ENCODE results near the gene ZNF816. TPM values are rescaled to one million over a fixed set of nuclear protein-coding genes. Genes with fewer than 3 reads are reported as not detected.
"Not testable (repeated sequence)": the region's sequence is repeated elsewhere in the genome, so short reads cannot be mapped to it uniquely, and the experiment has no call there.

The ZNF816 gene
- total RNA-seq, 1 donor = 11.7 TPM

DNA sequence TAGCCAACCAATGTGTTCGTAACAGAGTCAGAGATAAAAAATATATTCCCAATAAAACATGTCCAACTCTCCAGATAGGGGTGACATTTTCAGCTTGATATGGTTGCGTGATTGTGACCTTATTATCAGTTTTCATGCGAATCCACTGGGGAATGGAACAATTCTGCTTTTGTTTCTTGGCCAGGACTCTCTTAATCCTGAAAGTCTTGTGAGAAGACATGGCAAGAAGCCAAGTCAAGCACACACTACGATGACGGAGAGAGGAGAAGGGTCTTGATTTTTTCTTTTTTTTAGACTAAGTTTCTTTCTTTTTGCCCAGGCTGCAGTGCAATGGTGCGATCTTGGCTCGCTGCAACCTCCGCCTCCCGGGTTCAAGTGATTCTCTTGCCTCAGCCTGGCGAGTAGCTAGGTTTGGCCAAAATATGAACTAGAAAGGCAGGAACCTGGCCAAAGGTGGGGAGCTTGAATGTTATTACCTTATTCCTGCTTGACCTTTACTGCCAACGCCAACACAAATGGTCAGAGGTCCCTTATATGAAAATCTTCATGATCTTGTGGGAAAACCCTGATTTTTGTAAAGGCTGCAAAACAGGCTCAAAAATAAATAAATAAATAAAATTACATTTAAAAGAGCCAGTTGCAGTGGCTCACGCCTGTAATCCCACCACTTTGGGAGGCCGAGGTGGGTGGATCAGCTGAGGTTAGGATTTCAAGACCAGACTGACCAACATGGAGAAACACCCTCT is 14.5 kb downstream of the ZNF816 start:
- no peak overlapping the region for H3K4me3 ChIP-seq (ENCODE audit: low read depth, low read length)
- TF ChIP-seq, protein P1, sequence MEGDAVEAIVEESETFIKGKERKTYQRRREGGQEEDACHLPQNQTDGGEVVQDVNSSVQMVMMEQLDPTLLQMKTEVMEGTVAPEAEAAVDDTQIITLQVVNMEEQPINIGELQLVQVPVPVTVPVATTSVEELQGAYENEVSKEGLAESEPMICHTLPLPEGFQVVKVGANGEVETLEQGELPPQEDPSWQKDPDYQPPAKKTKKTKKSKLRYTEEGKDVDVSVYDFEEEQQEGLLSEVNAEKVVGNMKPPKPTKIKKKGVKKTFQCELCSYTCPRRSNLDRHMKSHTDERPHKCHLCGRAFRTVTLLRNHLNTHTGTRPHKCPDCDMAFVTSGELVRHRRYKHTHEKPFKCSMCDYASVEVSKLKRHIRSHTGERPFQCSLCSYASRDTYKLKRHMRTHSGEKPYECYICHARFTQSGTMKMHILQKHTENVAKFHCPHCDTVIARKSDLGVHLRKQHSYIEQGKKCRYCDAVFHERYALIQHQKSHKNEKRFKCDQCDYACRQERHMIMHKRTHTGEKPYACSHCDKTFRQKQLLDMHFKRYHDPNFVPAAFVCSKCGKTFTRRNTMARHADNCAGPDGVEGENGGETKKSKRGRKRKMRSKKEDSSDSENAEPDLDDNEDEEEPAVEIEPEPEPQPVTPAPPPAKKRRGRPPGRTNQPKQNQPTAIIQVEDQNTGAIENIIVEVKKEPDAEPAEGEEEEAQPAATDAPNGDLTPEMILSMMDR (IDR thresholded peaks at IDR 0.05; ENCODE audit: insufficient read depth, low read depth, low read length) = no peak
- no peak for DNase-seq (ENCODE audit: low read depth)

- peak; percentile 40 for DNase-seq (ENCODE audit: low read depth)
- TF ChIP-seq, protein P1 (IDR thresholded peaks at IDR 0.05; ENCODE audit: insufficient read depth, low read depth, low read length) = no peak
- H3K4me3 ChIP-seq (ENCODE audit: low read depth, low read length) = peak overlapping the region; percentile 9
Measured at GRCh38 chr19:52946322-52947310, 16.1 kb downstream of the ZNF816 start.

- TF ChIP-seq, protein P1 (IDR thresholded peaks at IDR 0.05; ENCODE audit: insufficient read depth, low read depth, low read length) = no peak
- H3K4me3 ChIP-seq (ENCODE audit: low read depth, low read length) = peak overlapping the region; percentile 9
Measured at GRCh38 chr19:52945652-52946321, 16.9 kb downstream of the ZNF816 start.

DNA sequence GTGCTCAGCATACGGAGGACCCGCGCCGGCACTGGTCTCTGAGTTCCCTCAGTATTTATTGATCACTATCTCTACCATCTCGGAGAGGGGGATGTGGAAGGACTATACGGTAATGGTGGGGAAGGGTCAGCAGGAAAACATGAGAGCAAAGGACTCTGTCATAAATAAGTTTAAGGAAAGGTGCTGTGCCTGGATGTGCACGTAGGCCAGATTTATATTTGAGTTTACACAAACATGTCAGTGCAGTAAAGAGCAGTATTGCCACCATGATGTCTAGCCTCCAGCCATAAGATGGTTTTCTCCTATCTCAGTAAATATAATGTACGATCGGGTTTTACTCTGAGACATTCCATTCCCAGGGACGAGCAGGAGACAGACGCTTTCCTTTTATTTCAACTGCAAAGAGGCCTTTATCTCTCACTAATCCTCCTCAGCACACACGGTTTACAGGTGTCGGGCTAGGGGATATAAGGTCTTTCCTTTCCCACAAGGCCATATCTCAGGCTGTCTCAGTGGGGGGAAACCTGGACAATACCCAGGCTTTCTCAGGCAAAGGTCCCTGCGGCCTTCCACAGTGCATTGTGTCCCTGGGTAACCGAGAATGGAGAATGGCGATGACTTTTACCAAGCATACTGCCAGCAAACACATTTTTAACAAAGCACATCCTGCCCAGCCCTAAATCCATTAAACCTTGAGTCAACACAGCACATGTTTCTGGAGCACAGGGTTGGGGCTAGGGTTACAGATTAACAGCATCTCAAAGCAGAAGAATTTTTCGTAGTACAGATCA is 17.8 kb downstream of the ZNF816 start:
- H3K4me3 ChIP-seq (ENCODE audit: low read depth, low read length); DNase-seq (ENCODE audit: low read depth): not testable (repeated sequence)

More at GRCh38 chr19:52945652-52946321, 16.9 kb downstream of the ZNF816 start:
- DNase-seq (ENCODE audit: low read depth) = no peak

- peak; percentile 11 for DNase-seq (ENCODE audit: low read depth)
- TF ChIP-seq, protein P1 (IDR thresholded peaks at IDR 0.05; ENCODE audit: insufficient read depth, low read depth, low read length) = no peak
Measured at GRCh38 chr19:52943884-52944643, 18.6 kb downstream of the ZNF816 start.

GRCh38 chr19:52943134-52943883 is 19.4 kb downstream of the ZNF816 start:
- TF ChIP-seq, protein P1 (IDR thresholded peaks at IDR 0.05; ENCODE audit: insufficient read depth, low read depth, low read length) = no peak
- no peak for DNase-seq (ENCODE audit: low read depth)
- peak overlapping the region; percentile 92 for H3K4me3 ChIP-seq (ENCODE audit: low read depth, low read length)

More at GRCh38 chr19:52943884-52944643, 18.6 kb downstream of the ZNF816 start:
- H3K4me3 ChIP-seq (ENCODE audit: low read depth, low read length) = no peak overlapping the region

All from fibroblast of villous mesenchyme (primary cell).